ENCODE results near the gene ODC1.

The ODC1 gene

GRCh38 chr2:10406016-10406415 is 42.1 kb downstream of the ODC1 start:
- DNase-seq = no peak

DNA sequence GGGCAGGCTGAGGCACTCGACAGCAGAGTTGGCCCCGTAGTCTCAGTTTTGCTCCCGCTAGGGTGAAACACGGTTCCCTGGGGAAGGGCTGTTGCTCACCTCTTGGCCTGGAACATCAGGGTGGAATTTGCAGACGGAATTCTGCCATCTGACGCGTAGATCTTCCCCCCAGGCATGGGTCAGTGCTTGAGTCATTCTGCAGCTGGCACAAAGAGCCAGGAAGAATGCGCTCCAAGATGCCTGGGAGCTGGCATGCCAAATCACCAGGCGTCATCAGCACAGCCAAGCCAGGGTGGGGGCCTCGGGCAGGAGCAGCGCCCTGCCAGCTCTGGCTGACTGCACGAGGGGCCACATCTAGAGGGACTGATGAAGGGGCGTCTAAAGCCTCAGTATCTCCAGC is 42.7 kb downstream of the ODC1 start:
- DNase-seq = no peak
- no peak for TF ChIP-seq GATA1 (IDR thresholded peaks at IDR 0.05; ENCODE audit: low read depth, low read length)
- TF ChIP-seq POLR2A (IDR thresholded peaks at IDR 0.05; ENCODE audit: low read length) = no peak

More at GRCh38 chr2:10406016-10406415, 42.1 kb downstream of the ODC1 start:
- TF ChIP-seq POLR2A (IDR thresholded peaks at IDR 0.05; ENCODE audit: low read length) = no peak
- TF ChIP-seq GATA1 (IDR thresholded peaks at IDR 0.05; ENCODE audit: low read depth, low read length) = no peak

GRCh38 chr2:10404324-10405143 is 43.6 kb downstream of the ODC1 start:
- DNase-seq = no peak
- TF ChIP-seq POLR2A (IDR thresholded peaks at IDR 0.05; ENCODE audit: low read length) (no peak), GATA1 (IDR thresholded peaks at IDR 0.05; ENCODE audit: low read depth, low read length) (no peak)

- DNase-seq = no peak
These were observed 45.4 kb downstream of the ODC1 start for GRCh38 chr2:10402653-10403215.

GRCh38 chr2:10402062-10402585 is 46.0 kb downstream of the ODC1 start:
- no peak for DNase-seq

More at GRCh38 chr2:10402653-10403215, 45.4 kb downstream of the ODC1 start:
- no peak for TF ChIP-seq POLR2A (IDR thresholded peaks at IDR 0.05; ENCODE audit: low read length)
- TF ChIP-seq GATA1 (IDR thresholded peaks at IDR 0.05; ENCODE audit: low read depth, low read length) = no peak

DNA sequence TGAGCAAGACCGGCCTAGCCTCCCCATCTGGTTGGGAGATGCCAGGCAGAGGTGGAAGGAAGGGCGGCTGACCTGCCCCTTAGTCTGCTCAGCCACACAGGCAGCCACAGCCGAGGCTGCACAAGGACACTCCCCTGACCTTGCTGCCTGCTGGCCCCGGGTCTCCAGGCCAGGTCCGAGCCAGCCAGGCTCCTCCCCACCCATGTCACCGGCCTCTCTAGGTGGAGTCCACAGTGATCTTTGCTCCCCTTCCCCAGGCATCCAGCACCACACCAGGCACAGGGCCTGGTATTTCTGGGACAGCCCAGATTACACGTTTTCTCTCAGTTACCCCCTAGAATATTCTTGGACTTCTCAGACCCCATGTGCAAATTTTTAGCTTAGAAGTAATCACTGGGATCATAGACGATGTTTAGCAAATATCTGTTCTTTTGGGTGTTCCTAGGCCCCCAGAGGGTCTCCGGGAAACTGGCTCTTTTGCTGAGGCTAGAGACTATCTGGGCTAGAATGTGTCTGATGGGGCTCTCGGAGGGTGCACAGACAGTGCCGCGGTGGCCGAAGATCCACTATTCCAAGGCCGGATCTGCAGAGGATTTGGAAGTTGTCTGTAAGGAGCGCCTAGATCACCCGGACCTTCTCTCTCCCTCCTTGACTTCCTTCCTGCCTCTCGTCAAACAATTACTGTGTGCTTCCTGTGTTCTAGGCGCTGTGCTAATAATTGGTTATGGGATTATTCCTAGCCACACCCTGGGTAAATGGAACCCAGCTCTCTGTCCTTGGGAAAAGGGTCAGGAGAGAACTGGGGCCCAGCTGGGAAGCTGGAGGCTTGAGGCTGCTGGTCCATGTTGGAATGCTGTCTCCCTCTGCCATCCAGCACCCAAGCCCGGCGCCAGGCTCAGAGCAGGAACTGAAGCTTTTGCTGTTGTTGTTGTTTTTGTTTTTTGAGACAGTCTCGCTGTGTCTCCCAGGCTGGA is 46.9 kb downstream of the ODC1 start:
- DNase-seq = no peak
- TF ChIP-seq POLR2A (IDR thresholded peaks at IDR 0.05; ENCODE audit: low read length) (no peak), GATA1 (IDR thresholded peaks at IDR 0.05; ENCODE audit: low read depth, low read length) (no peak)

More at GRCh38 chr2:10402062-10402585, 46.0 kb downstream of the ODC1 start:
- TF ChIP-seq GATA1 (IDR thresholded peaks at IDR 0.05; ENCODE audit: low read depth, low read length) (no peak), POLR2A (IDR thresholded peaks at IDR 0.05; ENCODE audit: low read length) (no peak)

DNA sequence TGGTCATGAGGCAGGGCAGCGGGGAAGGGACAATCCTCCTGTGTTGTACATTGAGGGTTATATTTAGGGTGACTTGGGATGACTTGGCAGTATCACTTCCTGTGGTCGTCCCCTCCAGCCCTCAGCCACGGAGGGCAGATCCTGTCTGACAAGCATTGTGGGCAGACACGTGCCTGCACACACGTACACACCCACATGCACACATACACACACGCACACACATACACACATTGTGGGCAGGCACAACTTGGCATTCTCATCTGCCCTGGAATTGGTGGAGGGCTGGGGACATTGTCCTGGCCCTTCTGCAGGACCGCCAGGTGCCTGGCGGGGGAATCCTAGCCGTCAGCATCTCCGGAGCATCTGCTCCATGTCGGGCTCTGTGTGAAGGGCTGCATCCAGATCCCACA is 47.6 kb downstream of the ODC1 start:
- peak in 1 of 2 experiments; percentile 9 for DNase-seq
- TF ChIP-seq GATA1 (IDR thresholded peaks at IDR 0.05; ENCODE audit: low read depth, low read length) (no peak), POLR2A (IDR thresholded peaks at IDR 0.05; ENCODE audit: low read length) (no peak)

DNA sequence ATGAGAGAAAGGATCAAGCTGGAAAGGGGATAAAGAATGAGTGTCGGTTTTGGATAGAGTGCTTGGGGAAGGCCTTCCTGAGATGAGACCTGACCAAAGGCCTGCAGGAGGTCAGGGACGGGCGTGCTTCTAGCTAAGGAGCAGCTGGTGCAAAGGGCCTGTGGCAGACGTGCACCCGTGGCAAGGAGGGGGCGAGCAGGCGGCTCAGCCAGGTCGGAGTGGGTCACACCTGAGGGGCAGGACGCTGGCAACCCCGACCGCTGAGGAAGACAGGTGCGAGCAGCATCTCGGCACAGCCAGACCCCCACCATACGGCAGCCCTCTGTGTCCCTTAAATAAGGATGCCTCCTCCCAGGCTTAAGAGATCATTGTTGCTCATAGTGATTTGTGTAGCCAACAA is 48.1 kb downstream of the ODC1 start:
- no peak for TF ChIP-seq GATA1 (IDR thresholded peaks at IDR 0.05; ENCODE audit: low read depth, low read length)
- TF ChIP-seq POLR2A (IDR thresholded peaks at IDR 0.05; ENCODE audit: low read length) = no peak

GRCh38 chr2:10399358-10399757 is 48.8 kb downstream of the ODC1 start:
- TF ChIP-seq POLR2A (IDR thresholded peaks at IDR 0.05; ENCODE audit: low read length) = no peak
- TF ChIP-seq GATA1 (IDR thresholded peaks at IDR 0.05; ENCODE audit: low read depth, low read length) = no peak
- no peak for DNase-seq

More for the DNA sequence above, 48.1 kb downstream of the ODC1 start:
- DNase-seq = no peak

DNA sequence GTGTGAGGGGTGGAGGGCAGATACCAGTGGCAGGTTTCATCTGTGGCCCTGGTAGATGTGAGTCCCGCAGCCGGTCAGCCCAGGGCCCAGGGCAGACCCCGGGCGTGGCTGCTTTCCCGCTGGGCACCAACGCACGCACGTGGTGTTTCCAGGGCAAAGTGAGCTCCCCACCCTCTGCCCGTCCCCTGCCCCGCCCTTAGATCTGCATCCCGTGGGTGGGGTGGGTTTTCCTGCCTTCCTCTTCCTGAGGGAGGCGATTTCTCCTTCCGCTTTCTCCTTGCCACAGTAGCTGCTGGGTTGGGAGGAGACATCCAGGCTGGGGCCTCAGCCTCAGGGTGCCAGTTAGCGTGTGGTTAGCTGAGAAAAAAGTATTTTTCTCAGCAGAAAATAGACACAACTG is 49.6 kb downstream of the ODC1 start:
- TF ChIP-seq POLR2A (IDR thresholded peaks at IDR 0.05; ENCODE audit: low read length) = no peak
- no peak for TF ChIP-seq GATA1 (IDR thresholded peaks at IDR 0.05; ENCODE audit: low read depth, low read length)
- no peak for DNase-seq

DNA sequence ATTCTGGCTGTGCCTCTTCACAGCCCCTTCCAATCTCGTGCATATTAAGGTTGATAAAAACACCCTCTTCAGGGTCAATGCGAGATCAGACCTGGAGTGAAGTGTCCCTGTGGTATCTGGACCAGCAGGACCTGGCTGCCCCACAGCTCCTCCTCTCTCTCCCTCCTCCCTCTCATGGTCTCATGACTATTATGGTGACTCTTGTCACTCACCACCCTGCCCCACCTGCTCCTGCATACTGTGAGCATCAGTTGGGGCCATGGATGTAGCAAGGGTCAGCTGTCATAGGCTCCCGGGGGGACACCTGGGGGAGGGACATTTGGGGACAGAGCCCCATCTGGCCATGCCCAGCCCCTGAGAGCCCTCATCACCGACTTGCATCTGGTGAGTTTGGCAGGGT is 50.2 kb downstream of the ODC1 start:
- no peak for DNase-seq
- no peak for TF ChIP-seq POLR2A (IDR thresholded peaks at IDR 0.05; ENCODE audit: low read length)
- no peak for TF ChIP-seq GATA1 (IDR thresholded peaks at IDR 0.05; ENCODE audit: low read depth, low read length)

DNA sequence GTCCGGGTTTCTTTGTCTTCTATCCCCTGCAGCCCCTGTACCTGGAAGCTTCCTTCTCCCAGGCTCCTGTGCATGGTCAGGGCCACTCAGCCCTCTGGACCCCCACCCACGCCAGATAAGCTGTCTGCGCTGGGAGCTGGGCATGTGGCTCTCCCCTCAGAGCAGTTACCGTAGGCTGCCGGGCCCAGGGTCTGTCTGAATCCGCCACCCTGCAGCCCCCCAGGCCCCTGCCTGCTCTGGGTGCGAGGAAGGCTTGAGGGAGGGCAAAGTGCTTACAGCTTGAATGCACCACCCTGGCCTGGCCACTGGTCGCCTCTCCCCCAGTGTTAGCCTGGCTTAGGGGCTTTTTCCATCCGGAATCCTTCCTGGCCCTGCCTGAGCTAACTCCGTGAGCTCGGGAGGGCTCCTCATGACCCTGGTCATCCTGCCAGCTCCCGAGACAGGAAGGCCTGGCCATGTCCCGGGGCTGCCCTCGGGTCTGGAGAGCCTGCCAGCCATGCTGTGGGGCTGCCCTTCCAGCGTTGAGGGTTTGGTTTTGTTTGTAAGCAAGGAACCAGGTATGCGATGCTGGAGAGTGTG is 50.7 kb downstream of the ODC1 start:
- no peak for DNase-seq
- TF ChIP-seq GATA1 (IDR thresholded peaks at IDR 0.05; ENCODE audit: low read depth, low read length) (no peak), POLR2A (IDR thresholded peaks at IDR 0.05; ENCODE audit: low read length) (no peak)

DNA sequence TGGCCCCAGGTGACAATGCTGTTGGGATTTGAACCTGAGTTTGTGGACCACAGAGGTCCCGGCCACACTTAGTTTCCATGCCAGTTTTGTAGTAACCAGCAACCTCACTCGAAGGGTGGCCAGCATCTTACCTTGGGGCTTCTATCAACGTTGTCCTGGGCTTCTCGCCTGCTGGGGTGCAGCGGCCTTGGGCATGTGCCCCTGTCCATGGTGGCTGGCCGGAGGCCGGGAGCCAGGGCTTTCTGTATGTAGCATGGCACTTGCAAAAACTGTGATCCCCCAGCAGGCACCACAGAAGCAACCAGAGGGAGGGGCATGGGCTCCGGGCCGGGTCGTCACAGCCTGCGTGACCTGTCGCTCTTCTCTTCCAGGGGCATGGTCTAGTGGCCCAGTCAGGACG is 51.7 kb downstream of the ODC1 start:
- DNase-seq = no peak
- TF ChIP-seq POLR2A (IDR thresholded peaks at IDR 0.05; ENCODE audit: low read length) (no peak), GATA1 (IDR thresholded peaks at IDR 0.05; ENCODE audit: low read depth, low read length) (no peak)

Measured in erythroblast (primary cell).